ENCODE measurements around the gene PGS1. TPM values are rescaled to one million over a fixed set of nuclear protein-coding genes. Genes with fewer than 3 reads are reported as not detected.

PGS1 gene
- total RNA-seq, 1 donor from 2014 or later = 25.8 TPM

GRCh38 chr17:78406920-78407319, 28.5 kb downstream of the PGS1 start:
- FAIRE-seq (no peak), DNase-seq (ENCODE audit: low read depth) (no peak)
- Histone ChIP-seq H3K4me3 (ENCODE audit: low read depth, low read length) (no peak overlapping the region), H3K27me3 (ENCODE audit: control insufficient read depth, insufficient read depth, low read length) (no peaks in the 10 kb centered on the region), H3K36me3 (ENCODE audit: control insufficient read depth, insufficient read depth, low read length) (peaks cover 13% of the 10 kb centered on the region)
- TF ChIP-seq CTCF (IDR thresholded peaks at IDR 0.05; ENCODE audit: insufficient read depth, low read length, severe bottlenecking) = no peak

DNA sequence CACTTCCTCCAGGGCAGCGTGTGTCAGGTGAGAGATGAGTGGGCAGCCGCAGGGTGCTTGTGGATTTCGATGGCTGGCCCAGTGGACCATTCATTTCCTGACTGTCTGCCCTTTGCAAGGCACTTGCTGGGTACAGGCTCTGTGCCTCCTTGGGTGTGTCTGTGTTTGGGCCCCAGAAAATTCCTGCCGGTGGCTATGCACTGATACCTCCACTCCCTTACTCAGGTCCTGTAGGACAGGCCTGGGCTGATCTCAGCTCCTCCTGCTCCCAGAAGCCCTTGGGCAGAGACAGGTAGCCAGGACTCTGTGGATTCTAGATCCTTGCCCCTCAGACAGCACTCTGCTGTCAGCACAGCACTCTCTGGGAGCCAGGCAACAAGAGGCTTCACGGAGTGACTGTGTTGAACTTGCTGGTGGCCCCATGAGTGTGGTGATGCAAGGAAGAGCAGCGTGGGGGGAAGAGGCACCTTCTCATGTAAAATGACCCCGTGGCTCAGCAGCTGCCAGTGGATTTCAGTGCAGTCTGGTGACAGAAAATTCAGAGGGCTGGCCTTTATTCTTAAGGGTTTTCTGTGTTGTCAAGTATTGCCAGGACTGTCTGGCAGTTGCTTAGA, 29.0 kb downstream of the PGS1 start:
- Histone ChIP-seq H3K27me3 (ENCODE audit: control insufficient read depth, insufficient read depth, low read length) (no peaks in the 10 kb centered on the region), H3K36me3 (ENCODE audit: control insufficient read depth, insufficient read depth, low read length) (peaks cover 11% of the 10 kb centered on the region), H3K4me3 (ENCODE audit: low read depth, low read length) (no peak overlapping the region)
- no peak for TF ChIP-seq CTCF (IDR thresholded peaks at IDR 0.05; ENCODE audit: insufficient read depth, low read length, severe bottlenecking)
- no peak for FAIRE-seq
- peak; percentile 52 for DNase-seq (ENCODE audit: low read depth)

- H3K4me3 ChIP-seq (ENCODE audit: low read depth, low read length) = no peak overlapping the region
- DNase-seq (ENCODE audit: low read depth) (no peak), FAIRE-seq (no peak)
- TF ChIP-seq CTCF (IDR thresholded peaks at IDR 0.05; ENCODE audit: insufficient read depth, low read length, severe bottlenecking) = no peak
- peaks cover 8% of the 10 kb centered on the region for H3K36me3 ChIP-seq (ENCODE audit: control insufficient read depth, insufficient read depth, low read length)
- H3K27me3 ChIP-seq (ENCODE audit: control insufficient read depth, insufficient read depth, low read length) = no peaks in the 10 kb centered on the region
These were observed 30.1 kb downstream of the PGS1 start for GRCh38 chr17:78408476-78409050.

DNA sequence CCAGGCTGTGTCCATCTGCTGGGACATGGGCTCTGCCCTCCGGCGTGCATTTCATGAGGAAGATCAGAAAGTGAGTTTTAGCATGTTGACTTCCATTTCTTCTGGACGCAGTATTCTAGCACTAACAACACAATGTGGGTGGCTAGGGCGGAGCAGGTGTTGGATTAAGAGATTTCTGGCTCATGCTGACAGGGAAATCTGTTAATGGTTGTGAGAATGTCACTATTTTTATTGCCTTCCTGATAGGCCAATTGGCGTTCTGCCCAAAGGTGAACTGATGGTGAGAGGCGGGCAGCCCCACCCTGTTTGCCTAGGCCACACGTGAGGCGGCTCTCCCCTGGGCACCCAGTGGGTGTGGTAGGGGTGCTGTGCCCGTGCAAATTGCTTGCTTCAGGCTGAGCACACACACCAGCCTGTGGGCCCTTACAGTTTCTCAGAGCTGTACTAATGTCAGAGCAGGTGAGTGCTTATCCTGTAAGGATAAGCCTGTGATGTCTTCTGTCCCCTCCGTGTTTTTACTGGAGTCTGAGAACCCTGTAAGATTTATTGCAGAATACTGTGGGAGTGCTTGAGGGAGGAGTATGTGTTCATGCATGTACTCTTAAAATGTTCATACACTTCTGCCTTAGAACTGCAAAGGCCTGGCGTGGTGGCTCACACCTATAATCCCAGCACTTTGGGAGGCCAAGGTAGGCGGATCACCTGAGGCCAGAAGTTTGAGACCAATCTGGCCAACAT, 30.9 kb downstream of the PGS1 start:
- peaks cover 6% of the 10 kb centered on the region for H3K36me3 ChIP-seq (ENCODE audit: control insufficient read depth, insufficient read depth, low read length)
- no peaks in the 10 kb centered on the region for H3K27me3 ChIP-seq (ENCODE audit: control insufficient read depth, insufficient read depth, low read length)
- FAIRE-seq (no peak), DNase-seq (ENCODE audit: low read depth) (no peak)
- no peak for TF ChIP-seq CTCF (IDR thresholded peaks at IDR 0.05; ENCODE audit: insufficient read depth, low read length, severe bottlenecking)
- H3K4me3 ChIP-seq (ENCODE audit: low read depth, low read length) = no peak overlapping the region

DNA sequence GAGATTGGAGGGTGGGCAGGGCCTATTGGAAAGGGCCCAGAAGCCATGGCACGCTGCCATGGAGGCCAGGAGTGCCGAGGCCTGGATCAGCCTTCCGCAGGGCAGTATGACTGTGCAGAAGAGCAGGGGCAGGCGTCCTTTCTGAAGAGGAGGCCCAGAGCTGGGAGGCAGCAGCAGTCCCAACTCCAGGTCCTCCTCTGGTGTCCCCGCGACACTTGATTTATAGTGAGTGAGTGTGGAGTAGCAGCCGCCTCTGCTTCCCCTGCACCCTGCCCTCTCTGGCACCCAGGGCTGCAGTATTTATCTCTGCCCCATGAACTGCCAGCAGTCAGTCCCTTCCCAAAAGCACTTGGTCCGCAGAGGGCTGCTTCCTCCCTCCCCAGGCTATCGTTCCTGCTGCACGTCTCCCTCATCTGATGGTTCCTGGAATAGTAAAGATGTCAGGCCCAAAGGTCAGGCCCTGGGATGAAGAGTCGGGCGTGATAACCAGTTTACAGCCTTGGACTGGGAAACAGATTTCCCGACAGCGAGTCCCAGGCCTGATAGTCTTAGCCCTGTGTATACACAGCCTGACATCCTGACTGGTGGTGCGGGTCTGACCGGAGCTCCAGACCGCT, 32.9 kb downstream of the PGS1 start:
- TF ChIP-seq CTCF (IDR thresholded peaks at IDR 0.05; ENCODE audit: insufficient read depth, low read length, severe bottlenecking) = no peak
- Histone ChIP-seq H3K36me3 (ENCODE audit: control insufficient read depth, insufficient read depth, low read length) (peaks cover 3% of the 10 kb centered on the region), H3K27me3 (ENCODE audit: control insufficient read depth, insufficient read depth, low read length) (no peaks in the 10 kb centered on the region), H3K4me3 (ENCODE audit: low read depth, low read length) (no peak overlapping the region)
- FAIRE-seq = no peak
- DNase-seq (ENCODE audit: low read depth) = no peak
